H9 (cell line): ENCODE results near the gene DSTYK. TPM values are rescaled to one million over a fixed set of nuclear protein-coding genes. Genes with fewer than 3 reads are reported as not detected.

Source experiments
- DNase-seq: peaks from one replicate; pipeline ENCODE4 v3.0.0-alpha.2; 2017
- H2AFZ ChIP-seq: one replicate; pipeline ENCODE4 v1.6.1; 2013; ENCODE audit warnings: mild to moderate bottlenecking, low read length, control low read depth, moderate library complexity
- H2AK5ac ChIP-seq: 2 replicates; pipeline ENCODE4 v1.6.1; 2013; ENCODE audit warnings: low read length, control low read depth, mixed read lengths; ENCODE audit not compliant: insufficient read length
- H2BK120ac ChIP-seq: one replicate; pipeline ENCODE4 v1.6.1; 2013; ENCODE audit warnings: low read depth, mild to moderate bottlenecking, low read length, control low read depth, inconsistent platforms; ENCODE audit not compliant: poor library complexity, severe bottlenecking
- H2BK12ac ChIP-seq: 2 replicates; pipeline ENCODE4 v1.6.1; 2013; ENCODE audit warnings: low read length, control low read depth, mixed read lengths, low read depth; ENCODE audit not compliant: insufficient read length
- H2BK15ac ChIP-seq: 2 replicates; pipeline ENCODE4 v1.6.1; 2013; ENCODE audit warnings: low read depth, low read length, control low read depth
- H2BK20ac ChIP-seq: one replicate; pipeline ENCODE4 v1.6.1; 2013; ENCODE audit warnings: low read depth, mild to moderate bottlenecking, low read length, control low read depth, inconsistent platforms; ENCODE audit not compliant: poor library complexity, severe bottlenecking
- H2BK5ac ChIP-seq: 2 replicates; pipeline ENCODE4 v1.6.1; 2013; ENCODE audit warnings: low read length, control low read depth, mixed read lengths; ENCODE audit not compliant: insufficient read length
- H3K14ac ChIP-seq: 2 replicates; pipeline ENCODE4 v1.6.1; 2013; ENCODE audit warnings: low read length, control low read depth; ENCODE audit not compliant: insufficient read depth
- H3K18ac ChIP-seq: 2 replicates; pipeline ENCODE4 v1.6.1; 2013; ENCODE audit warnings: low read depth, mild to moderate bottlenecking, mixed read lengths, low read length, control low read depth; ENCODE audit not compliant: insufficient read length
- H3K23ac ChIP-seq: 2 replicates; pipeline ENCODE4 v1.6.1; 2013; ENCODE audit warnings: low read length, control low read depth, mixed read lengths, low read depth; ENCODE audit not compliant: insufficient read length
- H3K23me2 ChIP-seq: 2 replicates; pipeline ENCODE4 v1.6.1; 2013; ENCODE audit warnings: low read depth, mild to moderate bottlenecking, mixed read lengths, low read length, control low read depth; ENCODE audit not compliant: insufficient read length, poor library complexity, severe bottlenecking
- H3K27ac ChIP-seq: 2 replicates; pipeline ENCODE4 v1.5.1; 2013; ENCODE audit warnings: low read length, control low read depth, mixed read lengths, low read depth; ENCODE audit not compliant: insufficient read length
- H3K27me3 ChIP-seq: 2 replicates; pipeline ENCODE4 v1.6.1; 2013; ENCODE audit warnings: low read length, control low read depth, inconsistent platforms; ENCODE audit not compliant: insufficient read depth
- H3K4ac ChIP-seq: 2 replicates; pipeline ENCODE4 v1.6.1; 2013; ENCODE audit warnings: low read depth, mild to moderate bottlenecking, control low read depth, inconsistent platforms, low read length, moderate library complexity
- H3K4me1 ChIP-seq: 2 replicates; pipeline ENCODE4 v1.6.1; 2013; ENCODE audit warnings: low read length, control low read depth, inconsistent platforms; ENCODE audit not compliant: insufficient read depth
- H3K4me2 ChIP-seq: 2 replicates; pipeline ENCODE4 v1.6.1; 2013; ENCODE audit warnings: low read length, control low read depth, mixed read lengths; ENCODE audit not compliant: insufficient read length, insufficient read depth
- H3K56ac ChIP-seq: 2 replicates; pipeline ENCODE4 v1.6.1; 2013; ENCODE audit warnings: low read depth, mild to moderate bottlenecking, mixed read lengths, low read length, control low read depth; ENCODE audit not compliant: insufficient read length
- H3K79me1 ChIP-seq: 2 replicates; pipeline ENCODE4 v1.6.1; 2013; ENCODE audit warnings: low read depth, mild to moderate bottlenecking, moderate library complexity, low read length, control low read depth, inconsistent platforms; ENCODE audit not compliant: insufficient read depth, poor library complexity, severe bottlenecking
- H3K79me2 ChIP-seq: 2 replicates; pipeline ENCODE4 v1.6.1; 2013; ENCODE audit warnings: low read length, control low read depth, inconsistent platforms; ENCODE audit not compliant: insufficient read depth
- H3K9ac ChIP-seq: 2 replicates; pipeline ENCODE4 v1.6.1; 2013; ENCODE audit warnings: low read length, control low read depth, mixed read lengths; ENCODE audit not compliant: insufficient read length; ENCODE audit errors: extremely low read depth
- H3K9me3 ChIP-seq: one replicate; pipeline ENCODE4 v1.6.1; 2013; ENCODE audit warnings: low read depth, low read length, inconsistent platforms; ENCODE audit not compliant: control insufficient read depth
- H3T11ph ChIP-seq: one replicate; pipeline ENCODE4 v1.6.1; 2013; ENCODE audit warnings: mild to moderate bottlenecking, low read length, control low read depth, inconsistent platforms
- H4K20me1 ChIP-seq: one replicate; pipeline ENCODE4 v1.6.1; 2013; ENCODE audit not compliant: control insufficient read depth, insufficient read length, insufficient read depth
- H4K5ac ChIP-seq: 2 replicates; pipeline ENCODE4 v1.6.1; 2013; ENCODE audit warnings: low read depth, mild to moderate bottlenecking, mixed read lengths, low read length, control low read depth; ENCODE audit not compliant: insufficient read length
- H4K8ac ChIP-seq: replicated peaks from 2 replicates; pipeline ENCODE4 v1.6.1; 2013; ENCODE audit warnings: low read length, control low read depth, mixed read lengths, low read depth; ENCODE audit not compliant: insufficient read length
- H4K91ac ChIP-seq: 2 replicates; pipeline ENCODE4 v1.6.1; 2013; ENCODE audit warnings: low read depth, mild to moderate bottlenecking, moderate library complexity, mixed read lengths, low read length, control low read depth; ENCODE audit not compliant: insufficient read length
- H3K27ac Mint-ChIP-seq, 3 experiments: 2 replicates in 2 of 3; 3 replicates in 1 of 3; pipeline ENCODE4 v1.8.0; 2020 to 2021; ENCODE audit warnings: mixed read lengths in 3 of 3, mild to moderate bottlenecking in 1 of 3, moderate library complexity in 1 of 3
- H3K27me3 Mint-ChIP-seq: 2 replicates; pipeline ENCODE4 v1.8.0; 2021; ENCODE audit warnings: low read depth, mild to moderate bottlenecking, moderate library complexity, mixed read lengths
- H3K36me3 Mint-ChIP-seq, 3 experiments: 2 replicates in 2 of 3; 3 replicates in 1 of 3; pipeline ENCODE4 v1.8.0; 2020 to 2021; ENCODE audit warnings: low read depth in 3 of 3, mixed read lengths in 3 of 3; ENCODE audit not compliant: insufficient read depth in 1 of 3
- H3K4me1 Mint-ChIP-seq, 2 experiments: 2 replicates each; pipeline ENCODE4 v1.8.0; 2020; ENCODE audit warnings: mixed read lengths in 2 of 2
- H3K4me3 Mint-ChIP-seq, 2 experiments: 2 replicates in 1 of 2; 3 replicates in 1 of 2; pipeline ENCODE4 v1.8.0; 2020 to 2021; ENCODE audit warnings: mild to moderate bottlenecking in 2 of 2, mixed read lengths in 2 of 2, moderate library complexity in 1 of 2
- H3K9me3 Mint-ChIP-seq, 2 experiments: 2 replicates in 1 of 2; 3 replicates in 1 of 2; pipeline ENCODE4 v1.8.0; 2020; ENCODE audit warnings: mild to moderate bottlenecking in 2 of 2, mixed read lengths in 2 of 2, moderate library complexity in 1 of 2
- CTCF ChIP-seq: fragments of 200-600 bp; sonication (generic); conservative IDR thresholded peaks from 3 replicates; pipeline ENCODE4 v1.8.0; 2021; ENCODE audit warnings: antibody characterized with exemption, mild to moderate bottlenecking
- WGBS: extraction: QIAGEN DNeasy Blood & Tissue Kit; methylation state at CpG from one replicate; pipeline ENCODE4 v1.1.7; 2013; ENCODE audit warnings: missing lambda C conversion rate, low lambda C conversion rate, mixed read lengths; ENCODE audit not compliant: insufficient read length; ENCODE audit errors: extremely low coverage; 5-methylcytosine and 5-hydroxymethylcytosine counted together
- total RNA-seq: library from RNA; stranded (reverse); gene quantifications from 2 replicates; pipeline ENCODE4 v1.2.1, GENCODE V29; 2021

Gene DSTYK
- total RNA-seq, 1 experiment from 2014 or later: 8.5 TPM

- no CpG with 5 or more reads among the region's 3 CpGs for WGBS
- no peaks in the 10 kb centered on the region for H3K79me1 ChIP-seq
- H3K79me2 ChIP-seq: no peaks in the 10 kb centered on the region
- no peak overlapping the region for H3K4me2 ChIP-seq
- no peaks in the 10 kb centered on the region for H3K27me3 Mint-ChIP-seq
- H3K36me3 Mint-ChIP-seq: peaks cover 0 to 9% (median 8%) of the 10 kb centered on the region in 3 experiments; a peak in 3 of 7 replicates
- H4K8ac ChIP-seq: no peak overlapping the region
- H3K23me2 ChIP-seq: no peaks in the 10 kb centered on the region
- no peaks in the 10 kb centered on the region for H4K20me1 ChIP-seq
- H4K5ac ChIP-seq: no peak overlapping the region
- H3K27ac Mint-ChIP-seq: peak overlapping the region in 1 of 3 experiments; percentile 14; a peak in 1 of 7 replicates
- H2AFZ ChIP-seq: no peak overlapping the region
- DNase-seq: no peak
- H2BK120ac ChIP-seq: no peak overlapping the region
- H3K4me1 ChIP-seq: no peaks in the 10 kb centered on the region
- no peaks in the 10 kb centered on the region for H3K27me3 ChIP-seq
- no peak overlapping the region for H2BK15ac ChIP-seq
- no peaks in the 10 kb centered on the region for H3K9me3 ChIP-seq
- no peak overlapping the region for H3T11ph ChIP-seq
- H2BK12ac ChIP-seq: no peak overlapping the region
- H2BK20ac ChIP-seq: no peak overlapping the region
- H3K9ac ChIP-seq: no peak overlapping the region
- no peak for TF ChIP-seq CTCF
- peaks cover 5 to 12% of the 10 kb centered on the region in 2 experiments; a peak in 2 of 4 replicates for H3K4me1 Mint-ChIP-seq
- H4K91ac ChIP-seq: no peak overlapping the region
- H3K18ac ChIP-seq: no peak overlapping the region
- H3K27ac ChIP-seq: no peak overlapping the region
- no peak overlapping the region for H2BK5ac ChIP-seq
- H3K4ac ChIP-seq: no peak overlapping the region
- no peak overlapping the region for H3K56ac ChIP-seq
- H3K4me3 Mint-ChIP-seq: no peak overlapping the region
- no peak overlapping the region for H2AK5ac ChIP-seq
- no peak overlapping the region for H3K14ac ChIP-seq
- H3K9me3 Mint-ChIP-seq: no peaks in the 10 kb centered on the region
- no peak overlapping the region for H3K23ac ChIP-seq
Measured at GRCh38 chr1:205240569-205240968, 29.1 kb upstream of the DSTYK start.
